GM23338 (cell line): Measurements from ENCODE around the gene DBH. TPM values are rescaled to one million over a fixed set of nuclear protein-coding genes. Genes with fewer than 3 reads are reported as not detected.

Experiments used
- ATAC-seq: fragments of 200-7000 bp; cut with Tn5 transposase; 3 replicates; pipeline ENCODE4 v1.9.1; 2020
- DNase-seq: peaks from one replicate; pipeline ENCODE4 v3.0.0-alpha.2; 2015; ENCODE audit warnings: low spot score
- H2AFZ ChIP-seq: fragments of 200-600 bp; sonication (generic); 2 replicates; pipeline ENCODE4 v1.8.0; 2016; ENCODE audit warnings: antibody characterized with exemption, mild to moderate bottlenecking, moderate library complexity
- H3F3A ChIP-seq: fragments of 200-600 bp; sonication (generic); replicated peaks from 2 replicates; pipeline ENCODE4 v1.8.0; 2017; ENCODE audit warnings: antibody characterized with exemption, mixed run types, low read depth
- H3K27ac ChIP-seq: fragments of 200-600 bp; sonication (generic); 2 replicates; pipeline ENCODE4 v1.6.1; 2016; ENCODE audit warnings: low read depth
- H3K27me3 ChIP-seq: fragments of 200-600 bp; sonication (generic); 2 replicates; pipeline ENCODE4 v1.8.0; 2016; ENCODE audit warnings: mild to moderate bottlenecking, mixed run types, moderate library complexity; ENCODE audit not compliant: insufficient read depth
- H3K36me3 ChIP-seq: fragments of 200-600 bp; sonication (generic); 2 replicates; pipeline ENCODE4 v1.8.0; 2016; ENCODE audit warnings: mild to moderate bottlenecking; ENCODE audit not compliant: insufficient read depth
- H3K4me1 ChIP-seq: fragments of 200-600 bp; sonication (generic); 2 replicates; pipeline ENCODE4 v1.8.0; 2016; ENCODE audit warnings: mild to moderate bottlenecking, moderate library complexity; ENCODE audit not compliant: insufficient read depth
- H3K4me2 ChIP-seq: fragments of 200-600 bp; sonication (generic); 2 replicates; pipeline ENCODE4 v1.7.1; 2017; ENCODE audit warnings: mixed run types
- H3K4me3 ChIP-seq: fragments of 200-600 bp; sonication (generic); 2 replicates; pipeline ENCODE4 v1.6.1; 2016; ENCODE audit warnings: mixed run types
- H3K79me2 ChIP-seq: fragments of 200-600 bp; sonication (generic); replicated peaks from 2 replicates; pipeline ENCODE4 v1.8.0; 2017; ENCODE audit warnings: mild to moderate bottlenecking; ENCODE audit not compliant: insufficient read depth
- H3K9me2 ChIP-seq: fragments of 200-600 bp; sonication (generic); 2 replicates; pipeline ENCODE4 v1.8.0; 2017; ENCODE audit not compliant: insufficient read depth
- H4K20me1 ChIP-seq: fragments of 200-600 bp; sonication (generic); replicated peaks from 2 replicates; pipeline ENCODE4 v1.8.0; 2017; ENCODE audit warnings: mild to moderate bottlenecking; ENCODE audit not compliant: insufficient read depth
- H3K27ac Mint-ChIP-seq: 2 replicates; pipeline ENCODE4 v1.8.0; 2020; ENCODE audit warnings: inconsistent platforms, mild to moderate bottlenecking, moderate library complexity, mixed read lengths
- H3K27me3 Mint-ChIP-seq: 3 replicates; pipeline ENCODE4 v1.8.0; 2022; ENCODE audit warnings: low read depth, mild to moderate bottlenecking, moderate library complexity, mixed read lengths, inconsistent platforms; ENCODE audit not compliant: insufficient read depth, poor library complexity
- H3K36me3 Mint-ChIP-seq: 3 replicates; pipeline ENCODE4 v1.8.0; 2021; ENCODE audit warnings: low read depth, mild to moderate bottlenecking, inconsistent platforms, moderate library complexity, mixed read lengths
- H3K4me1 Mint-ChIP-seq: 3 replicates; pipeline ENCODE4 v1.8.0; 2020; ENCODE audit warnings: mild to moderate bottlenecking, inconsistent platforms, mixed read lengths
- H3K4me3 Mint-ChIP-seq: 3 replicates; pipeline ENCODE4 v1.8.0; 2021; ENCODE audit warnings: moderate library complexity, mild to moderate bottlenecking, inconsistent platforms, mixed read lengths
- H3K9me3 Mint-ChIP-seq: 3 replicates; pipeline ENCODE4 v1.8.0; 2020; ENCODE audit warnings: moderate library complexity, mild to moderate bottlenecking, inconsistent platforms, mixed read lengths
- CREB1 ChIP-seq: fragments of 250-450 bp; sonication (Bioruptor Pico); IDR thresholded peaks from 2 replicates; pipeline ENCODE4 v1.5.0; 2020; ENCODE audit warnings: low read depth, mild to moderate bottlenecking, moderate library complexity
- ETS1 ChIP-seq: IDR thresholded peaks from 2 replicates; pipeline ENCODE4 v1.6.1; 2016; ENCODE audit warnings: antibody characterized with exemption
- EZH2 ChIP-seq: fragments of 200-600 bp; sonication (generic); IDR thresholded peaks from one replicate; pipeline ENCODE4 v1.8.0; 2017; ENCODE audit warnings: antibody characterized with exemption, mild to moderate bottlenecking, low read depth; ENCODE audit not compliant: unreplicated experiment
- EZH2phosphoT487 ChIP-seq: fragments of 200-600 bp; sonication (generic); IDR thresholded peaks from one replicate; pipeline ENCODE4 v1.8.1; 2018; ENCODE audit warnings: antibody characterized with exemption; ENCODE audit not compliant: unreplicated experiment
- JUNB ChIP-seq: IDR thresholded peaks from one replicate; pipeline ENCODE4 v1.6.1; 2016; ENCODE audit warnings: antibody characterized with exemption; ENCODE audit not compliant: unreplicated experiment
- NANOG ChIP-seq: IDR thresholded peaks from 2 replicates; pipeline ENCODE4 v1.6.1; 2016; ENCODE audit warnings: antibody characterized with exemption, borderline replicate concordance
- POLR2AphosphoS5 ChIP-seq: IDR thresholded peaks from 2 replicates; pipeline ENCODE4 v1.6.1; 2016; ENCODE audit warnings: antibody characterized with exemption, low read depth
- STAT1 ChIP-seq: IDR thresholded peaks from one replicate; pipeline ENCODE4 v1.6.1; 2016; ENCODE audit warnings: antibody characterized with exemption; ENCODE audit not compliant: unreplicated experiment
- ZNF114 ChIP-seq: fragments of 250-450 bp; sonication (Bioruptor Pico); IDR thresholded peaks from 2 replicates; pipeline ENCODE4 v1.5.0; 2020; ENCODE audit warnings: mild to moderate bottlenecking, moderate library complexity
- ZNF331 ChIP-seq: fragments of 250-450 bp; sonication (Bioruptor Pico); IDR thresholded peaks from 2 replicates; pipeline ENCODE4 v1.5.0; 2020; ENCODE audit warnings: low read depth, mild to moderate bottlenecking, moderate library complexity
- polyA plus RNA-seq: library from polyadenylated mRNA; unstranded; fragments of >200 nt; fragmentation: Nextera tagmentation; extraction: Ambion mirVana; gene quantifications from 2 replicates; pipeline ENCODE4 v1.2.1, GENCODE V29; 2016
- total RNA-seq: library from RNA; depleted of rRNA; stranded (reverse); fragments of >200 nt; shearing (Covaris generic); gene quantifications from 2 replicates; pipeline ENCODE4 v1.2.3, GENCODE V29; 2014
- TF ChIP-seq, protein P1 (sequence below): IDR thresholded peaks from one replicate; pipeline ENCODE4 v1.6.1; 2018; ENCODE audit warnings: antibody characterized with exemption; ENCODE audit not compliant: unreplicated experiment
- TF ChIP-seq, protein P2 (sequence below), 2 experiments: fragments of 200-600 bp in 1 of 2; sonication (generic) in 1 of 2; conservative IDR thresholded peaks; 2 replicates each; pipeline versions ENCODE4 v1.5.1 to v1.6.1; 2016 to 2017; ENCODE audit warnings: antibody characterized with exemption in 2 of 2, low read depth in 2 of 2, mild to moderate bottlenecking in 2 of 2, moderate library complexity in 1 of 2
- TF ChIP-seq, protein P3 (sequence below): fragments of 250-450 bp; sonication (Bioruptor Pico); IDR thresholded peaks from 2 replicates; pipeline ENCODE4 v1.5.0; 2020; ENCODE audit warnings: mild to moderate bottlenecking, moderate library complexity

DBH gene
- total and polyA plus RNA-seq, 2 experiments from 2014 or later = 0.08 to 0.24 TPM

DNA sequence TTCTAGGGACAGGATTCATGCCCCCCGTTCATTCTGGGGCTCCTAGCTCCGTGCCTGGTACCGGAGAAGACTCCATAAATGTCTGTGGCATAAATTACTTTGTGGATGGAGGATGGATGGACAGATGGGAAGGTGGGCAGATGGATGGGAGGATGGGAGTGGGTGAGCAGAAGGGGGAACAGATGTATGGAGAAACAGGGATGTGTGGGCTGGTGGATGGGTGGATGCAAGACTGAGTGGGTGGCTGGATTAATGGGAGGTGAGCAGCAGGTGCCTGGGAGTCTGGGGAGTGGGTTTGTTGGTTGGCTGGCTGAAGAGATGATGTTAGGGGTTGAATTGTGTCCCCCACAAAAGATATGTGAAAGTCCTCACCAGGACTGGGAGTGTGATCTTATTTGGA, 58.5 kb downstream of the DBH start:
- Histone ChIP-seq H3K4me3 (no peak overlapping the region), H3K79me2 (no peaks in the 10 kb centered on the region), H3K36me3 (no peaks in the 10 kb centered on the region), H3F3A (no peaks in the 10 kb centered on the region), H3K4me1 (no peaks in the 10 kb centered on the region), H2AFZ (no peak overlapping the region), H3K27me3 (no peaks in the 10 kb centered on the region), H3K27ac (no peak overlapping the region), H3K4me2 (no peak overlapping the region), H3K9me2 (no peaks in the 10 kb centered on the region), H4K20me1 (no peaks in the 10 kb centered on the region)
- Mint-ChIP-seq H3K27ac (no peak overlapping the region), H3K4me1 (peaks cover 13% of the 10 kb centered on the region), H3K4me3 (no peak overlapping the region), H3K36me3 (no peaks in the 10 kb centered on the region; the same call in 2 of the 3 replicates), H3K27me3 (peaks cover 7% of the 10 kb centered on the region), H3K9me3 (no peaks in the 10 kb centered on the region; the same call in 2 of the 3 replicates)
- no peak for ATAC-seq
- TF ChIP-seq EZH2phosphoT487 (no peak), NANOG (no peak), EZH2 (no peak), ZNF331 (CRISPR knock-in tag) (no peak), JUNB (no peak), POLR2AphosphoS5 (no peak), STAT1 (no peak), CREB1 (CRISPR knock-in tag) (no peak), ETS1 (no peak), ZNF114 (CRISPR knock-in tag) (no peak)
- TF ChIP-seq, protein P1, sequence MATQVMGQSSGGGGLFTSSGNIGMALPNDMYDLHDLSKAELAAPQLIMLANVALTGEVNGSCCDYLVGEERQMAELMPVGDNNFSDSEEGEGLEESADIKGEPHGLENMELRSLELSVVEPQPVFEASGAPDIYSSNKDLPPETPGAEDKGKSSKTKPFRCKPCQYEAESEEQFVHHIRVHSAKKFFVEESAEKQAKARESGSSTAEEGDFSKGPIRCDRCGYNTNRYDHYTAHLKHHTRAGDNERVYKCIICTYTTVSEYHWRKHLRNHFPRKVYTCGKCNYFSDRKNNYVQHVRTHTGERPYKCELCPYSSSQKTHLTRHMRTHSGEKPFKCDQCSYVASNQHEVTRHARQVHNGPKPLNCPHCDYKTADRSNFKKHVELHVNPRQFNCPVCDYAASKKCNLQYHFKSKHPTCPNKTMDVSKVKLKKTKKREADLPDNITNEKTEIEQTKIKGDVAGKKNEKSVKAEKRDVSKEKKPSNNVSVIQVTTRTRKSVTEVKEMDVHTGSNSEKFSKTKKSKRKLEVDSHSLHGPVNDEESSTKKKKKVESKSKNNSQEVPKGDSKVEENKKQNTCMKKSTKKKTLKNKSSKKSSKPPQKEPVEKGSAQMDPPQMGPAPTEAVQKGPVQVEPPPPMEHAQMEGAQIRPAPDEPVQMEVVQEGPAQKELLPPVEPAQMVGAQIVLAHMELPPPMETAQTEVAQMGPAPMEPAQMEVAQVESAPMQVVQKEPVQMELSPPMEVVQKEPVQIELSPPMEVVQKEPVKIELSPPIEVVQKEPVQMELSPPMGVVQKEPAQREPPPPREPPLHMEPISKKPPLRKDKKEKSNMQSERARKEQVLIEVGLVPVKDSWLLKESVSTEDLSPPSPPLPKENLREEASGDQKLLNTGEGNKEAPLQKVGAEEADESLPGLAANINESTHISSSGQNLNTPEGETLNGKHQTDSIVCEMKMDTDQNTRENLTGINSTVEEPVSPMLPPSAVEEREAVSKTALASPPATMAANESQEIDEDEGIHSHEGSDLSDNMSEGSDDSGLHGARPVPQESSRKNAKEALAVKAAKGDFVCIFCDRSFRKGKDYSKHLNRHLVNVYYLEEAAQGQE = no peak
- TF ChIP-seq, protein P2, sequence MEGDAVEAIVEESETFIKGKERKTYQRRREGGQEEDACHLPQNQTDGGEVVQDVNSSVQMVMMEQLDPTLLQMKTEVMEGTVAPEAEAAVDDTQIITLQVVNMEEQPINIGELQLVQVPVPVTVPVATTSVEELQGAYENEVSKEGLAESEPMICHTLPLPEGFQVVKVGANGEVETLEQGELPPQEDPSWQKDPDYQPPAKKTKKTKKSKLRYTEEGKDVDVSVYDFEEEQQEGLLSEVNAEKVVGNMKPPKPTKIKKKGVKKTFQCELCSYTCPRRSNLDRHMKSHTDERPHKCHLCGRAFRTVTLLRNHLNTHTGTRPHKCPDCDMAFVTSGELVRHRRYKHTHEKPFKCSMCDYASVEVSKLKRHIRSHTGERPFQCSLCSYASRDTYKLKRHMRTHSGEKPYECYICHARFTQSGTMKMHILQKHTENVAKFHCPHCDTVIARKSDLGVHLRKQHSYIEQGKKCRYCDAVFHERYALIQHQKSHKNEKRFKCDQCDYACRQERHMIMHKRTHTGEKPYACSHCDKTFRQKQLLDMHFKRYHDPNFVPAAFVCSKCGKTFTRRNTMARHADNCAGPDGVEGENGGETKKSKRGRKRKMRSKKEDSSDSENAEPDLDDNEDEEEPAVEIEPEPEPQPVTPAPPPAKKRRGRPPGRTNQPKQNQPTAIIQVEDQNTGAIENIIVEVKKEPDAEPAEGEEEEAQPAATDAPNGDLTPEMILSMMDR (conservative IDR thresholded peaks at IDR 0.05; ENCODE audit: low read depth in 2 of 2) = no peak
- TF ChIP-seq, protein P3, sequence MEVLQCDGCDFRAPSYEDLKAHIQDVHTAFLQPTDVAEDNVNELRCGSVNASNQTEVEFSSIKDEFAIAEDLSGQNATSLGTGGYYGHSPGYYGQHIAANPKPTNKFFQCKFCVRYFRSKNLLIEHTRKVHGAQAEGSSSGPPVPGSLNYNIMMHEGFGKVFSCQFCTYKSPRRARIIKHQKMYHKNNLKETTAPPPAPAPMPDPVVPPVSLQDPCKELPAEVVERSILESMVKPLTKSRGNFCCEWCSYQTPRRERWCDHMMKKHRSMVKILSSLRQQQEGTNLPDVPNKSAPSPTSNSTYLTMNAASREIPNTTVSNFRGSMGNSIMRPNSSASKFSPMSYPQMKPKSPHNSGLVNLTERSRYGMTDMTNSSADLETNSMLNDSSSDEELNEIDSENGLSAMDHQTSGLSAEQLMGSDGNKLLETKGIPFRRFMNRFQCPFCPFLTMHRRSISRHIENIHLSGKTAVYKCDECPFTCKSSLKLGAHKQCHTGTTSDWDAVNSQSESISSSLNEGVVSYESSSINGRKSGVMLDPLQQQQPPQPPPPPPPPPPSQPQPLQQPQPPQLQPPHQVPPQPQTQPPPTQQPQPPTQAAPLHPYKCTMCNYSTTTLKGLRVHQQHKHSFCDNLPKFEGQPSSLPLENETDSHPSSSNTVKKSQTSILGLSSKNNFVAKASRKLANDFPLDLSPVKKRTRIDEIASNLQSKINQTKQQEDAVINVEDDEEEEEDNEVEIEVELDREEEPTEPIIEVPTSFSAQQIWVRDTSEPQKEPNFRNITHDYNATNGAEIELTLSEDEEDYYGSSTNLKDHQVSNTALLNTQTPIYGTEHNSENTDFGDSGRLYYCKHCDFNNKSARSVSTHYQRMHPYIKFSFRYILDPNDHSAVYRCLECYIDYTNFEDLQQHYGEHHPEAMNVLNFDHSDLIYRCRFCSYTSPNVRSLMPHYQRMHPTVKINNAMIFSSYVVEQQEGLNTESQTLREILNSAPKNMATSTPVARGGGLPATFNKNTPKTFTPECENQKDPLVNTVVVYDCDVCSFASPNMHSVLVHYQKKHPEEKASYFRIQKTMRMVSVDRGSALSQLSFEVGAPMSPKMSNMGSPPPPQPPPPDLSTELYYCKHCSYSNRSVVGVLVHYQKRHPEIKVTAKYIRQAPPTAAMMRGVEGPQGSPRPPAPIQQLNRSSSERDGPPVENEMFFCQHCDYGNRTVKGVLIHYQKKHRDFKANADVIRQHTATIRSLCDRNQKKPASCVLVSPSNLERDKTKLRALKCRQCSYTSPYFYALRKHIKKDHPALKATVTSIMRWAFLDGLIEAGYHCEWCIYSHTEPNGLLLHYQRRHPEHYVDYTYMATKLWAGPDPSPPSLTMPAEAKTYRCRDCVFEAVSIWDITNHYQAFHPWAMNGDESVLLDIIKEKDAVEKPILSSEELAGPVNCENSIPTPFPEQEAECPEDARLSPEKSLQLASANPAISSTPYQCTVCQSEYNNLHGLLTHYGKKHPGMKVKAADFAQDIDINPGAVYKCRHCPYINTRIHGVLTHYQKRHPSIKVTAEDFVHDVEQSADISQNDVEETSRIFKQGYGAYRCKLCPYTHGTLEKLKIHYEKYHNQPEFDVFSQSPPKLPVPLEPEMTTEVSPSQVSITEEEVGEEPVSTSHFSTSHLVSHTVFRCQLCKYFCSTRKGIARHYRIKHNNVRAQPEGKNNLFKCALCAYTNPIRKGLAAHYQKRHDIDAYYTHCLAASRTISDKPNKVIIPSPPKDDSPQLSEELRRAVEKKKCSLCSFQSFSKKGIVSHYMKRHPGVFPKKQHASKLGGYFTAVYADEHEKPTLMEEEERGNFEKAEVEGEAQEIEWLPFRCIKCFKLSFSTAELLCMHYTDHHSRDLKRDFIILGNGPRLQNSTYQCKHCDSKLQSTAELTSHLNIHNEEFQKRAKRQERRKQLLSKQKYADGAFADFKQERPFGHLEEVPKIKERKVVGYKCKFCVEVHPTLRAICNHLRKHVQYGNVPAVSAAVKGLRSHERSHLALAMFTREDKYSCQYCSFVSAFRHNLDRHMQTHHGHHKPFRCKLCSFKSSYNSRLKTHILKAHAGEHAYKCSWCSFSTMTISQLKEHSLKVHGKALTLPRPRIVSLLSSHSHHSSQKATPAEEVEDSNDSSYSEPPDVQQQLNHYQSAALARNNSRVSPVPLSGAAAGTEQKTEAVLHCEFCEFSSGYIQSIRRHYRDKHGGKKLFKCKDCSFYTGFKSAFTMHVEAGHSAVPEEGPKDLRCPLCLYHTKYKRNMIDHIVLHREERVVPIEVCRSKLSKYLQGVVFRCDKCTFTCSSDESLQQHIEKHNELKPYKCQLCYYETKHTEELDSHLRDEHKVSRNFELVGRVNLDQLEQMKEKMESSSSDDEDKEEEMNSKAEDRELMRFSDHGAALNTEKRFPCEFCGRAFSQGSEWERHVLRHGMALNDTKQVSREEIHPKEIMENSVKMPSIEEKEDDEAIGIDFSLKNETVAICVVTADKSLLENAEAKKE (CRISPR knock-in tag) = no peak
- no peak for DNase-seq
